NCI-H187 treated with DMSO at 0.1 percent for 48 hours (cell line): ENCODE data around the gene KCNJ1.

Experiments used
- DNase-seq: peaks from one replicate; lab custom pipeline; 2025; lab: John Stamatoyannopoulos, UW

Gene KCNJ1

DNA sequence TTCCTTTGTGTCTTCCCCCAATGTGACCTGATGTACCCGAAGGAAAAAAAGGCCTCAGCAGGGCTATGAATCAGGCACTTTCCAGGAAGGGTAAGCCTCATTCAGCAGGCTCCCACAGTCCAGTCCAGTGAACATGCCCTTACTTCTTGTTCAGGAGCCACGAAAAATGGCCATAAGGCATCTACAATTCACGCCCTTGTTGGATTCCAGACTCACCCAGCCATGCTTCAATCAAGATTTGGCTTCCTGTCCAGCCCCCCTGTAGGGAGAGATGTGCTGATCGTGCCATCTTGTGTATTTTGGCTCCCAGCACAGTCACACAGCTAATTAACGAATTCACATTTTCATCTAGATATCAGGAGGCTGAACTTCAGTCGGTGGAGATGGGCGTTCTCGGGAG lies 14.1 kb upstream of the KCNJ1 start:
- DNase-seq = no peak

DNA sequence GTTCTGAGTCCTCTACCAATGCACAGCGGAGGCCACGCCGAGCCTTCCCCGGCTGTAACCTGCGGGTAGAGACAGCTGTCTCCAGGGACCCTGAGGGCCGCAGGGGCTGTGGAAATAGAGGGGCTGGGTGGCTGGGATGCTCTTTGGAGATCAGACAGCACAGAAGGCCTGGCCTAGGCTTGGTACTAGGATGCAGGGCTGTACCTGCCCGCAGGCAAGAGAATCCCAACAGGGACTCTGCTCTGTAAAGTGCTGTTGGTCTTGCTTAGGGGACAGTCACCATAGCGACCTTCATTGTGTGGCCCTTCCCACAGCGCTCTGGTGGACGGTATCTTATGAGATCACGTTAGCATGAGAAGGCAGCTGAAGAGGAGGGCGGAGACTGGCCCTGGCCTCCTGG lies 12.7 kb upstream of the KCNJ1 start:
- DNase-seq = no peak

DNA sequence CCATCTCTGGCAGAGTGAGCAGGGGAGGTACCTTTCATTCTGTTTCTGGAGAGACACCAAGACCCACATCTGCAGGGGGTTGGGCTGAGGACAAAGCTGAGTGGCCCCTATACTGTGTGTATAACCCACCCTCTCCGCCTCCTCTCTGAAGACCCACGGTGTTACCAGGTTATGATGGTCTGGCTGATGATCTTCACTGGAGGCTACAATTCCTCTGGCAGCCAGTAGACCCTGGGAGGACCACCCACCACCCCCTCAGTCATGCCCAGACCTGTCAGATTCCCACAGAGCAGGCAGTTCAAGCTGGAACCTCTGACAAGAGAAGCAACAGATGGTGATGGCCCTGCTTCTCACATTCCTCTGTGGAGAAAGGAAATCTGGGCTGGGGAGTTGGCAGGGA lies 11.4 kb upstream of the KCNJ1 start:
- no peak for DNase-seq

DNA sequence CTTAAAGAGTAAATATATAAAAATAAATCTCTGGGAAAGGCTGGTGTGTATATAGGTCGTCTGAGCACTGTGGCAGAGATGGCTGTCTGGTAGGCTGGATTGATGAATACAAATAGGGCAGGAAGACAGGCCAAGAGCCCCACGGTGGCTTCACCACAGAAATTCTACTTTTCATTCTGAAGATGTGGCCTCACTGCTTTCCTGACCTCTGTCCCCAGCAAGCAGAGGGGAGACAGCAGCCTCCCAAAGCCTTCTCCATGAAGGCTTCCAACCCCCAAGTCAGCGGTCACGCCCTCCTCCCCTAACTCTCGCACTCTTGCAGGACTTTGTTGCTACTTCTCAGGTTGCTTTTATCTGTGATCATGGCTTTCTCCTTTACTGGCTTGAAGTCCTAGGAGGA lies 10.6 kb upstream of the KCNJ1 start:
- no peak for DNase-seq

DNA sequence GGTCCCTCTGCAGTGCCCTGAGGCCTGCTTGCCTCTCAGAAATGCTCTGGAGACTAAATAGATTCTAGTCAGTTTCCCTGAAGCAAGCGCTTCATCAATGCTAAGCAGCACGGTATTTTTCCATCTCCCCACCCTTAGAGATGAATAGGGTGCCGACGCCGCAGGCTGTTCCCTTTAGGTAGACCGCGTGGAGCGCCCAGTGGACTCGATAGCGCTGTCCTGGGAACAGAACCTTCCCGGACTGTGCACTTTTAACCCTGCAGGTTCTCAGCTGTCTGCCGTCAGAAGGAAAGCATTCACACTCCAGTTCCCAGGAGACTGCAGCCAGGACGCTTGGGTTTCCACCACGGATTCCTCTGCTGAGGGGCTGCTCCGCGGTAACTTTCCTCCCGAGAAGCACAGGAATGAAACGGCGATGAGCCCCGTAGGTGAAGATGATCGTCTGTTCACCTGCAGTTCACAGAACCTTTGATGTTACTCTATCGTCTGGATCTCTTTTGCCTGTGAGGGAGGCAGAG lies 9.1 kb upstream of the KCNJ1 start:
- no peak for DNase-seq

DNA sequence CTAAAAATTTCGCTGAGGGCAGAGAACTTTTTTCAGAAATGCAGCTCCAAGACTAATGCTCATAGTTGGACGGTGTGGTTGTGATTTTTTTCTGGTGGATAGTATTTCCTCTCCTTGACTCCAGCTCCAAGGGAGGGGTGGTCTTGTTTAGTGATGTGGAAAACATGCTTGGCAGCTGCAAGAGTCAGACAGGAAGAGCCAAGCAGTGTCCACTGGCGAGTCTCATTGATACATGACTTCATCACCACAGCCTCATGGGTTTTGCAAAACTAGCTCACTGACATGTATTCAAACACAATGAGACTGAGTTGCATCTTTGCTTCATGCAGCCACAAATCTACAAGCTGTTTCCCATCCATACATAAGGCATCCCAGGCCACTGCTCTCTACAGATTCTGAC lies 7.3 kb upstream of the KCNJ1 start:
- DNase-seq = no peak

DNA sequence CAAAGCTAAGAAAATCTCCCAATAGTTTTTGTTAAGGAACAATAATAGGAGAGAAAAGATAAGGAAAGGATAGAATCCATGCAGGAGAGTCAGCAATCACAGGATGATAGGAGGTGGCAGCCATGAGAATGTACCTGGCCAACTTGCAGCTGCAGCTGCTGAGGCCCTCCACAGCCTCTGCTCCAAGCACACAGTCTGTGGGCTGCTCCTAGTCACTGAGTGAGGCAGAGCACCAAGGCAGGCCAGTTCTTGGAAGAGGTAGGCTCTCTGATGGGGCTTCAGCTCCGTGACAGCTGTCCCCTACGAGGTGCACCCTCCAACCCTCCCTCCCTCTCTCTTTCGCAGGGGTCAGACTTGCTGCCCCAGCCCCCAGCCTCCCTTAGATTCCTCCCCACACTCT lies 5.5 kb upstream of the KCNJ1 start:
- no peak for DNase-seq

DNA sequence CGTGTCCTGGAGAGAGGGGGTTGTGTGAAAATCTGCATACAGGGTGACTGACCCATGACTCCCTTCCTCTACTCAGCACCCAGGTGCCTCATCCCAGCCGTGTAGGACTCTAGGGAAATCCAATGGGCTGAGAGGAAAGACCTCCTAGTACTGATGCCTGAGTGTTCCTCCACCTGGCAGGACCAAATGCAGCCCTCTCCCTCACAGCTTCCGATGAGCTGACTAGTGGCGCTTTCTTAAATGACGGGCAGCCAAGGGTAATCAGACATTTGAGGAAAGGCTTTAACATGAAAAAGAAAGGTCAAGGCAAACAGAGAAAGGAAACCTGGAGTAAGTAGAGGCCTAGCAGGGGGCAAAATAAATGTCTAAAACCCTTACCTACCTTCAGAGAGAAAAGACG lies 5.0 kb upstream of the KCNJ1 start:
- DNase-seq = no peak

DNA sequence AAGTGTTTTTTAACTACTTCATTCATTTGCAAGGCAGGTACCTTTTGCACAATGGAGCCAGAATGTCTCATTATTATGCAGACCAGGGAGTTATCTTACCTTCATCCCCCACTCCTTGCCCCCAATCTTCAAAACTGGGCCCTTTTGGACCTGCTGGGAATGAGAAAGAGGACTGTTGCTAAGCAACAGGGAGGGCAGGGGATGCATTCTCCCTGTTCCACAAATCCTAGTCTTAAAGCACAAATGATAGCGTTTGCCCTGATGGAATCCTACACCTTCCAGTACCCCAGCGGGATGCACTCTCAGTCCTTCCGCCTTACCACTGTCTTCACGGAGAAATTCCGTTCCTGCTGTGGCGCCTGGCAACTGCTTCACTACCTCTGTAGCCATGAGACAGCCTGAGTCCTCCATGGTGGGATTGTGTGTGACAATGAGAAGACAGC lies 4.1 kb upstream of the KCNJ1 start:
- DNase-seq = no peak

DNA sequence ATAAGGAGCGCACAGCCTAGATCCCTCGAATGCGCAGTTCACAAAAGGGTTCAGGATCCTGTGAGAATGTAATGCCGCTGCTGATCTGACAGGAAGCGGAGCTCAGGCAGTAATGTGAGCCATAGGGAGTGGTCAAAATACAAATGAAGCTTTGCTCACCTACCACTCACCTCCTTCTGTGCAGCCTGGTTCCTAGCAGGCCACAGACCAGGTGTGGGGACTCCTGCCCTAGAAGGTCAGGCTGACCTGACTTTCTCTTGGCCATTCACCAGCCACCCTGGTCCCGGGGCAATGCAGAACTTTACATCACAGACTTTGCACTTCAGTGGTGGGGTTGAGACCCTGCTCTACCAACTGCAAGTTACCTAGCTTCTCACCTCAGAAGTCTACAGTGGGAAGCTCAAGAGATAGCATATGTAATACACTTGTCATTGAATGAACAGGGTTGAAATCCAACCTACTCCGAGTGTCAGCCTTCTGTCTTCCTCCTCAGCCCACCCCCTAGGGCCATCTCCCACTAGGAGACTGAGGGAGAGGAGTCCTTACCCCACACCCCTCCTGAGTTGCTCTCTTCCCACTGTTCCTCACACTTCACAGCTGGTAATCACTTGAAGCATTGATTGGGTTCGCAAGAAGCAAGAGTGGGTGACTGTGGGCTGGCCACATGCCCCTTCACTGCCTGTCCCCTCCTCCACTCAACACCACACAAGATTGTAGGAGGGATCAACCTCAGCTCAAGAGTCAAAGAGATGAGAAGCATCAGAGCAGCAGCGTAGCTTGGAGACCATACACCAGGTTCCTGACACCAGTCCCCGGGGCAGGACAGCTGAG lies 2.0 kb upstream of the KCNJ1 start:
- DNase-seq = no peak

DNA sequence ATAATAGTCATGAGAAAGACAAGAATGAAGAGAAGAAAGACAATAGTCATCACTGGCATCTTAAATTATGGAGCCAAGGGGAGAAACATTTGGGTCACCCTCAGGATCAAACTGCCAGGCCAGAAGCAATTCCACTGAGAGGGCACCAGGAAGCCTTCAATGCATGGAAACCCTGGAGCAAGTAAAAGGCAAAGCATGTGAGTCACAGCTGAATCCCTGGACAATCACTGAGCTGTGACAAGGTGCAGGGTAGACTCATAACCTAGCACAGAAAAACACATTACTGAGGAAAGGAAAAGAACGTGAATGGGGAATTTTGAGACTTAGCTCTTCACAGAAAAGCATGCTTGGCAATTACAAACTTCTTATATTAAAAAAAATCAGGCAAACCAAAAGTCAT lies 1.6 kb downstream of the KCNJ1 start:
- DNase-seq = no peak

DNA sequence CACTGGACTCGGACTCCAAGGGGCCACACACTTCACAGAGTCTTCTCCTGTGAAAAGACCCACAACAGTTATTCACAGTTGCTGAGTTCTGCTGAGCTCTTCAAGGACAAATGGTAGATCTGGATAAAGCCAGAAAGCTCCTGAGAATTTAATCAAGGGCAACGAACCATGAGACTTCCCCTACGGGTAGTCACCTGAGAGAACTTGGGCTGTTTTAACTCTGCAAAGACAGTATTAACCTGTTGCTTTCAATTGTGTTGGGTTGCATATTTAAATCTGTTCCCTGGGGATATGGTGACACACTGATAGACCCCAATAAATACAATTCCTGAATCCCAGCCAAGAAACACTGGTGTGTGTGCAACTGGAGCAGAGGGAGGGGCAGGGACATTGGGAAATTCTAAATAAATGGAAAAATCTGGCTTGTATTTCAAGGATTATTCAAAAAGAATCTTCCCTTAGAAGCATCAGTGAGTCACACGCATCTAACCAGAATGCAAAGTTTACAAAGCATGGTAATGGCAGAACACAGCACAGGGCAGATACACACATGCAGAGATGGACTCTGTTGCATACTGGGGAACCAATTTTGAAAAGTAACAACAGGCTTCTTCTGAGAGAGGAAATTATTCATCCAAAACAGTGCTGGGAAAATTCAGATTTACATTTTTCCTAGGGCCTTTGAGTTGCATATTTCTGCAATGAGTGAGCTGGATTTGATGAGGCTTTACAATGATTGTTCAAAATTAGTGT lies 4.0 kb downstream of the KCNJ1 start:
- no peak for DNase-seq

DNA sequence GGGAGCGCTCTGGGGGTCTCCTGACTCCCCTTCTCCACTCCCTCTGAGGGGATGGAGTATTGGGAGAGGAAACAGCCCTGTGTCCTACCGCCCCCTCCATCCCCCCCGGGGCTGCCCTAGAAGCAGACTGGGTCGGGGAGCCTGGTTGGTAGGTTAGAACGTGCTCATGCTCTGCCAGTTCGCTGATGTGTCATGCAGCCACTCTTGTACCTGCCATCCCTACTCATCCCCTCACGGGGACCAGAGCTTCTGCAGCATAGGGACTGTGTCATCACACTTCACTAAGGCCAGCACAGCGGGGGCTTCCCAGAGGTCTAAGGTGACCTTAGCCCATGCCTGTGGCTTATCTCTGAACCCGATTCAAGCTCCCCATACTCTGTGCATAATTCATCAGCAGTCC lies 4.7 kb downstream of the KCNJ1 start:
- no peak for DNase-seq

DNA sequence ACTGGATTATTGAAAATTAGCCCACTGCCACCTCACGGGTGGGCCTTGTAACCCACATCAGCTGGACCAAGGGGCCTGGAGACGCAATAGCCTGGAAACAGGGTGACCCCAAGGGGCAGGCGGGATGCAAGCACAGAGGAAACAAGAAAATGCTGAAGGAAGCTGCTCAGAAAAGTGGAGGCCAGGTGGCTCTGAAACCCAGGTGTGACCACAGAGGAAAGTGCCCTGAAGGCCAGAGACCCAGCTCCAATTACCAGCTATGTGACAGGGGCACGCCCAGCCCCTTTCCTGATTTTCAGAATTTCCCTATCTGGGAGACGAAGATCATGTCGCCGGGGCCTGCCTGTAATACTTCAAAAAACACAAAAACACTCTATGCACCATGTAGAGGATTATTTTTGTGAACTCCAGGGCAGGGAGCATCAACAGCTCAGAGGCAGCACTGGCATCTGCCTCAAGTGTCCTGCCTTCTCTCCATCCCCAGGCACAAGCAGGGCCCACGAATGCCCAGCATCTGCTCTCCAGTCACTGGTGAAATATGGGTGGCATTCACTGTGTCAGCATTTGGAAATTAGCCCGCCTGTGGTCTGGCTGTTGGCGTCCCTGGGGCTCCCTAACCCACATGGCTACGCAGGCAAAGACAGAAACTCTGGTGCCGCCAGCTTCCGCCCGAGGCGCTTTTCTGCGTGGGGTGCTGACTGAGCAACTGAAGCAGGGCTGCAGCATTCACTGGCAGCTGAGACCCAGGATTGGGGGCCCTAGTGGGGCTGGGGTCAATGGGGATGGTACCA lies 6.3 kb downstream of the KCNJ1 start:
- DNase-seq = no peak

DNA sequence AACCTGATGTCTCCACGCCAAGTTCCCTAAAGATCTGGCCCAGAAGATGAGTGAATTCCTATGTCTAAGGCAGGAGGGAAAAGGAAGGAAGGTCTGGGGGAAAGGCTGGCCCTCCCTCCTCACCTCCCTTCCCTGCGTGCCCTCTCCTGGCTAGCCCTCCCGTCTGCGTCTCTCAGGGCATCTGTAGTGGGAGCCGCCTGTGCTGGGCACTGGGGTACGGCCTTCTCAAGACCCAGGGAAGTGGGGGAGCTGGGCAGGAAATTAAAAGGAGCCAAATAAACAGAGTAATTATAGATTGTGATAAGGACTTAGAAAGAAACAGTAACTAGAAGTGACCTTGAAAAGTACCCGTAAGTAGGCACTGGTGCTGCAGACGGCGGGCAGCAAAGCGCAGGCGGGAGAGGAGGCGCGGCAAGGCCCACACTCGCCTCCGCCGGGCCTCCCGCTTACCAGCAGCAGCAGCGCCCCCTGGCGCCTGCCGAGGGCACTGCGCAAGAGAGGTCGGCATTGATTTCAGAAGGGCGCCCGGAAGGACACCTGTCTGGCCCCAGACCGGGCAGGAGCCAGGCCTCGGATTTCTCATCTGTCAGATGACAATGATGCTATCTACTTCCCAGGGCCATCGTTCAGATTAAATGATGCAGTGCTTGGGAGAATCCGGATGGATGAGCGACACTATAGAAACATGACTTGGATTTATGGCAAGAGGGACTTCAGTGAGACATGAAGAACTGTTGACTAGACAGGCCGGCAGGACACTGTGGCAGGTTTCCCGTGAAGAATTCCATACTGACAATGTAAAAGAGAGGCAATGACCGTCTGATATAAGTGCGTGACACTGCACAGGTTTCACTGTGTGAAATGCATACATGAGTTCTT lies 7.3 kb downstream of the KCNJ1 start:
- no peak for DNase-seq

DNA sequence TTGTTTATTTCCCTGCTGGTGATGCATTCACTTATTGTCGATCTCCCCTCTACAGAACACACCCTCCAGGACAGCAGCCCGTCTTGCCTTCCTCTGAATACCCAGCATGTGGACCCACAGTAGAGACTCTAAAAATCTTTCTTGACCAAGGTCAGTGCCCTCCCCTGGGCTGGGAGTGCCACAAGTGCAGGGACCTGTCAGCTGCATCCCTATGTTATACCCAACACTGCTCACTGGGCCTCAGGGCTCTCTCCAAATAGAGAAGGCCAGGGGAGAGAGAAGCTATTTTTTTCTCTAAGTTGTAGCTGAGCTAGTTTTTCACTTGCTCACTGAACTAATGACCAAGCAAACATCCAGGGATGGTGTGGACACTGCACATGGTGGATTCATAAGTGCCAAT lies 9.8 kb downstream of the KCNJ1 start:
- no peak for DNase-seq

DNA sequence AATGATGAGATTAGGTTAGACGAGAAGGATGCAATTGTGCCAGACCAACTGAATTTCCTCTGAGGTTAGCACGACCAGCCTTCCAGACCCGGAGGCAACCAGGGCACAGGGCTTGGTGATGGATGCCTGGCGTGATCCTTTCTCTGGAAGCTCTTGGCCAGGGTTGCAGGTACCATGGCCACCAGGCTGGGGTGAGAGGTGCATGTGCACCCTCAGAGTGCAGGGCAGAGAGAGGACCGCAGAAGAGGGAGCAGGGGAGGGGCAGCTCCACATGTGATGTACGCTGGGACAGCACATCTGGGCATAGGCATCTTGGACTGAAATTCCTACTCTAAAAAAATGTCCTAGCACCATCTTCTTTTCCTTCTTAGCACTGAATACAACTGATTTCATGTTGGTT lies 10.9 kb downstream of the KCNJ1 start:
- DNase-seq = no peak

DNA sequence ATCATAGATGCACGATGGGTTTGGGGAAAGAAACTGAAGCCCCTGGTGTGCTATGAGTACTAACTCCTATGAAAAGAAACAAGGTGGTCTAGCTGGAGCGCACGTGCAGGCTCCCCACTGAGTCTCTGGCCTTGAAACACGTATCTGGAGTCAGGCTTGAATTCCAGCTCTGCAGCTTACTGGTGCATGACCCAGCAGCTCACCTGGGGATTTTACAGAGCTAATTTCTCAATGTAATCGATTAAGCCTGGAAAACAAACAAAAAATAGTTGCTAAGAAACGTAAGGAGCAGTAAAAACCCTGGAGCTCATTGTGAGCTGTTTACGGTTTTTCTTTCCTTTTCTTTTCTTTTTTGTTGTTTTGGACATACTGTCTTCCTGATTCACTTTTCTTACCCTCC lies 12.3 kb downstream of the KCNJ1 start:
- no peak for DNase-seq

DNA sequence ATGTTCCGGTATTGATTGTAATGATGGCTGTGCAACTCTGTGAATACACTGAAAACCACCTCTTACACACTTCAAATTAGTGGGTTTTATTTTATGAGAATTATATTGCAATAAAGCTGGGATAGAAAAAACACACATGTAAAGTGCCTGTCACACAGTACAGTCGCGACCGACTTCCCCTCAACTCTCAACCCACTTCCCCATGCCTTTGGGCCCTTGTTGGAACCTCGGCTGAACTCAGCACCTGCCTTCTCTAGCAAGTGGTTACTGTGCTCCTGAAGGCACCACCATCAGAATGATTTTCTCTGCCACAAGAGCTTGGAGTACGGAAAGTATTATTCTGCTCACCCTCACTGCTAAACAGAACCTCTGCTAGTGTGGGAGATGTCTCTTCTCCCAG lies 13.5 kb downstream of the KCNJ1 start:
- no peak for DNase-seq

DNA sequence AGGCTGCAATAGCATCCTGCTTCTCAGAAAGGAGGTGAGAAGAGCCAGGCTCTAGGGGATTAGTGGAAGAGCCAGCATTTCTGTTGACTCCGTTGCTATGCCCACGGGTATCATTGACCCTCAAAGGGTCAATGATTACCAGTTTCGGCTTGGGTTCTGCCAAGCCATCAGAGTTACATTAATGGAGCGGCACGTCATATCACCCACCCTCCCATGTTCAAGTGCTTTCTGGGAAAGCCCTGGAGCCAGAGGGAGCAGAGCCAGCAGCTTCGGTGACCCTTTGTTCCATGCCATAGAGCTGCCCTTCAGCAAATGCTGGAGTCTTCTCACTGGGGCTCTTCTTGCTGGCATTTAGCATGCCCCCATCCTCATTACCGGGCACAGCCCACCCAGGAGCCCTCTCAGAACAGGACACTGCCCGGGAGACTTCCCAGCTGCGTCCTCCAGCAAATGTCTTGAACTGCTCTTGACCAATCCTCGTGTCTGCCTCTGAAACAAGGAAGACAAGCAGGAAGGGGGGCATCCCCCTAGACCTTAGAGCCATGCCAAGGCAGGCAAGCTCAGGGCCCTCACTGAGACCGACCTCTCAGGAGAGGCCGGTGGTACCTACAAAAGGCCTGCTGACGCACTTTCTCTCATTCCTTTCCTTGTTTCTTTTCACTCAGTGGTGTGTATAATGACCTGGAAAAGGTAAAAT lies 14.6 kb downstream of the KCNJ1 start:
- DNase-seq = no peak
